Testis (tissue), 3 donors: ENCODE results near the gene ACSL4. TPM values are rescaled to one million over a fixed set of nuclear protein-coding genes. Genes with fewer than 3 reads are reported as not detected.

Experiments used
- DNase-seq: peaks from one replicate; pipeline ENCODE4 v3.0.0-alpha.2; 2019
- H3K27ac ChIP-seq, 2 donors: fragments of 200-600 bp; sonication (generic); one replicate each; pipeline ENCODE4 v1.5.1; 2019
- H3K27me3 ChIP-seq: fragments of 200-600 bp; sonication (generic); one replicate; pipeline ENCODE4 v1.5.1; 2019
- H3K36me3 ChIP-seq: fragments of 200-600 bp; sonication (generic); one replicate; pipeline ENCODE4 v1.5.1; 2017; ENCODE audit warnings: low read depth; ENCODE audit errors: missing control alignments
- H3K4me1 ChIP-seq: fragments of 200-600 bp; sonication (generic); one replicate; pipeline ENCODE4 v1.5.1; 2019
- H3K4me3 ChIP-seq, 2 donors: fragments of 200-600 bp; sonication (generic); one replicate each; pipeline ENCODE4 v1.5.1; 2017 to 2019
- H3K9me3 ChIP-seq: fragments of 200-600 bp; sonication (generic); one replicate; pipeline ENCODE4 v1.5.1; 2017
- CTCF ChIP-seq, 3 experiments: fragments of 450-650 bp in 2 of 3; fragments of 200-600 bp in 1 of 3; sonication (generic) in 1 of 3; IDR thresholded peaks; one replicate each; pipeline ENCODE4 v1.5.1; 2016 to 2019; ENCODE audit warnings: antibody characterized with exemption in 3 of 3, mild to moderate bottlenecking in 2 of 3, moderate library complexity in 1 of 3
- POLR2A ChIP-seq: fragments of 450-650 bp; IDR thresholded peaks from one replicate; pipeline ENCODE4 v1.6.1; 2017; ENCODE audit warnings: antibody characterized with exemption, mild to moderate bottlenecking, moderate library complexity
- WGBS, 2 donors: methylation state at CpG; one replicate each; pipeline ENCODE4 v1.1.5; 2018; 5-methylcytosine and 5-hydroxymethylcytosine counted together
- intact Hi-C: fragments of 100-400 bp; cut with DNase I; formaldehyde crosslinking; loops from one replicate; pipeline ENCODE4 v1.15.1; 2023; ENCODE audit warnings: low total_unique reads
- polyA plus RNA-seq: library from polyadenylated mRNA; stranded (reverse); fragments of 350-450 nt; fragmentation: Illumina TruSeq; extraction: RNeasy Lipid Tissue Mini Kit (QIAGEN cat#74804); gene quantifications from one replicate; pipeline ENCODE4 v1.2.3, GENCODE V29; 2014; ENCODE audit warnings: low read depth, low replicate concordance; ENCODE audit not compliant: insufficient read depth
- total RNA-seq, 2 donors: library from RNA; depleted of rRNA; stranded (reverse); fragments of >200 nt; gene quantifications; one replicate each; pipeline ENCODE4 v1.2.3, GENCODE V29; 2016

ACSL4 gene
- total and polyA plus RNA-seq, 3 donors from 2014 or later: 40.4 to 136 (median 108) TPM

GRCh38 chrX:109760922-109761250 lies 27.8 kb upstream of the ACSL4 start:
- WGBS, 2 donors: 69 to 79% methylated on average over 2 of the region's 2 CpGs
- Histone ChIP-seq H3K36me3 (no peaks in the 10 kb centered on the region), H3K4me3 (no peak overlapping the region), H3K27me3 (no peaks in the 10 kb centered on the region), H3K27ac (no peak overlapping the region), H3K9me3 (no peaks in the 10 kb centered on the region), H3K4me1 (no peaks in the 10 kb centered on the region)
- intact Hi-C loops: no loop called here
- DNase-seq: no peak
- TF ChIP-seq CTCF (IDR thresholded peaks at IDR 0.05) (no peak), POLR2A (no peak)

- DNase-seq: no peak
- no peaks in the 10 kb centered on the region for H3K36me3 ChIP-seq
- intact Hi-C loops: no loop called here
- no peaks in the 10 kb centered on the region for H3K4me1 ChIP-seq
- WGBS, 2 donors: 49 to 68% methylated on average over 3 to 5 of the region's 5 CpGs
- H3K27me3 ChIP-seq: no peaks in the 10 kb centered on the region
- no peak for TF ChIP-seq POLR2A
- no peak for TF ChIP-seq CTCF (IDR thresholded peaks at IDR 0.05)
- H3K9me3 ChIP-seq: no peaks in the 10 kb centered on the region
- no peak overlapping the region for H3K27ac ChIP-seq
- no peak overlapping the region for H3K4me3 ChIP-seq
Observed at GRCh38 chrX:109760209-109760921, 27.3 kb upstream of the ACSL4 start.

GRCh38 chrX:109753256-109753655 lies 20.2 kb upstream of the ACSL4 start:
- intact Hi-C loops: no loop called here
- 94 to 98% methylated on average over 3 to 4 of the region's 4 CpGs for WGBS, 2 donors
- H3K9me3 ChIP-seq: no peaks in the 10 kb centered on the region
- no peaks in the 10 kb centered on the region for H3K36me3 ChIP-seq
- no peaks in the 10 kb centered on the region for H3K27me3 ChIP-seq
- H3K27ac ChIP-seq: no peak overlapping the region
- no peak for DNase-seq
- no peak overlapping the region for H3K4me3 ChIP-seq
- TF ChIP-seq CTCF (IDR thresholded peaks at IDR 0.05): no peak
- TF ChIP-seq POLR2A: no peak
- H3K4me1 ChIP-seq: no peaks in the 10 kb centered on the region

GRCh38 chrX:109751698-109752097 lies 18.6 kb upstream of the ACSL4 start:
- WGBS, 2 donors: 42 to 62% methylated on average over 2 of the region's 2 CpGs
- TF ChIP-seq CTCF (IDR thresholded peaks at IDR 0.05) (no peak), POLR2A (no peak)
- peak; percentile 24 for DNase-seq
- intact Hi-C loops: no loop called here
- Histone ChIP-seq H3K36me3 (no peaks in the 10 kb centered on the region), H3K4me3 (no peak overlapping the region), H3K4me1 (no peaks in the 10 kb centered on the region), H3K27me3 (no peaks in the 10 kb centered on the region), H3K27ac (no peak overlapping the region), H3K9me3 (no peaks in the 10 kb centered on the region)

- Histone ChIP-seq H3K4me1 (no peaks in the 10 kb centered on the region), H3K27me3 (no peaks in the 10 kb centered on the region), H3K36me3 (no peaks in the 10 kb centered on the region), H3K4me3 (no peak overlapping the region), H3K9me3 (no peaks in the 10 kb centered on the region), H3K27ac (no peak overlapping the region)
- no peak for DNase-seq
- 87% methylated on average over 9 of the region's 14 CpGs; no CpG with 5 or more reads in 1 of the 2 donors for WGBS, 2 donors
- TF ChIP-seq CTCF (IDR thresholded peaks at IDR 0.05) (no peak), POLR2A (no peak)
- intact Hi-C loops: no loop called here
Observed at GRCh38 chrX:109749207-109749606, 16.1 kb upstream of the ACSL4 start.
